Tibial artery (tissue), 4 donors: ENCODE results near the gene NXPH3.

Source experiments
- DNase-seq, 2 donors: peaks; one replicate each; pipeline ENCODE4 v3.0.0-alpha.2; 2019
- H3K27ac ChIP-seq, 2 donors: fragments of 200-600 bp; sonication (generic) in 1 of 2; 1 replicate in 1 of 2; 2 replicates in 1 of 2; pipeline ENCODE4 v1.5.1; 2018 to 2019; ENCODE audit warnings: mild to moderate bottlenecking in 1 of 2
- H3K27me3 ChIP-seq, 2 donors: fragments of 200-600 bp; sonication (generic) in 1 of 2; one replicate each; pipeline versions ENCODE4 v1.5.1 to v1.6.0; 2016 to 2019
- H3K36me3 ChIP-seq, 3 donors: fragments of 200-600 bp; sonication (generic) in 2 of 3; one replicate each; pipeline ENCODE4 v1.5.1; 2016 to 2019; ENCODE audit warnings: mild to moderate bottlenecking in 2 of 3
- H3K4me1 ChIP-seq, 4 donors: fragments of 200-600 bp; sonication (generic) in 2 of 4; 1 replicate in 3 of 4; 2 replicates in 1 of 4; pipeline ENCODE4 v1.5.1; 2016 to 2019
- H3K4me3 ChIP-seq, 2 donors: fragments of 200-600 bp; sonication (generic) in 1 of 2; 1 replicate in 1 of 2; 2 replicates in 1 of 2; pipeline ENCODE4 v1.5.1; 2018 to 2019; ENCODE audit warnings: mild to moderate bottlenecking in 2 of 2
- H3K9me3 ChIP-seq, 3 donors: fragments of 200-600 bp; sonication (generic) in 1 of 3; one replicate each; pipeline ENCODE4 v1.5.1; 2016 to 2019
- intact Hi-C: fragments of 100-400 bp; cut with DNase I; formaldehyde crosslinking; loops from one replicate; pipeline ENCODE4 v1.15.0; 2023; ENCODE audit warnings: low total_unique reads
- TF ChIP-seq, protein P1 (sequence below), 2 experiments: fragments of 200-600 bp in 1 of 2; fragments of 450-650 bp in 1 of 2; IDR thresholded peaks; one replicate each; pipeline ENCODE4 v1.5.1; 2017 to 2019; ENCODE audit warnings: antibody characterized with exemption in 2 of 2, mild to moderate bottlenecking in 1 of 2, moderate library complexity in 1 of 2

Gene NXPH3

DNA sequence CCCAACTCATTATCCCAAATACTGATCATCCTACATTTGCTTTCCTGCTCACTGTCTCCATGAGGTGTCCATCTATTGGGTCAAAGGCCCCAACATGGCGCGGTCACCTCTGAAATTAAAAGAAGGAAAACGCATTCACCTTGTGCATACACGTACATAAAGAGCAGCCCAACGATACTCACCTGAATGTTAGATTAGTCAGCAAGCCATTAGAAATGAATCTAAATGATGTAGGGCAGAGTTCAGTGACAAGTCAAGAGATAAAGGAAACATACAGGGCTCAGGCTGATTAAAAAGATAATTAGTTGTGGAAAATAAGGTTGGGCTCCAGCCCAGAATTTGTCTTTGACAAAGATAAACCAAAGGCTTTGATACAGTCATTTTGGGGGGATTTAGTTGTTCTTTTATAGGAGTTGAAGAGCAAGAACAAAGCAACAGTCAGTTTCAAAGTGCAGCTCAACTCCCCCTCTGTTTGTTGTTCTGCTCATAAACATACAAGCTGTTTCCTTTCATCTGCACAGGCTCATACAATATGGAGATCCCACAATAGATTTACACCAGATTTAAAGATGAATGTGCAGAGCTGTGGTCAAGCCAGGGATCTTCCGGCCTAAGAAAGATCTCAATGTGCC lies 21.1 kb downstream of the NXPH3 start:
- no peaks in the 10 kb centered on the region for H3K27me3 ChIP-seq
- TF ChIP-seq, protein P1, sequence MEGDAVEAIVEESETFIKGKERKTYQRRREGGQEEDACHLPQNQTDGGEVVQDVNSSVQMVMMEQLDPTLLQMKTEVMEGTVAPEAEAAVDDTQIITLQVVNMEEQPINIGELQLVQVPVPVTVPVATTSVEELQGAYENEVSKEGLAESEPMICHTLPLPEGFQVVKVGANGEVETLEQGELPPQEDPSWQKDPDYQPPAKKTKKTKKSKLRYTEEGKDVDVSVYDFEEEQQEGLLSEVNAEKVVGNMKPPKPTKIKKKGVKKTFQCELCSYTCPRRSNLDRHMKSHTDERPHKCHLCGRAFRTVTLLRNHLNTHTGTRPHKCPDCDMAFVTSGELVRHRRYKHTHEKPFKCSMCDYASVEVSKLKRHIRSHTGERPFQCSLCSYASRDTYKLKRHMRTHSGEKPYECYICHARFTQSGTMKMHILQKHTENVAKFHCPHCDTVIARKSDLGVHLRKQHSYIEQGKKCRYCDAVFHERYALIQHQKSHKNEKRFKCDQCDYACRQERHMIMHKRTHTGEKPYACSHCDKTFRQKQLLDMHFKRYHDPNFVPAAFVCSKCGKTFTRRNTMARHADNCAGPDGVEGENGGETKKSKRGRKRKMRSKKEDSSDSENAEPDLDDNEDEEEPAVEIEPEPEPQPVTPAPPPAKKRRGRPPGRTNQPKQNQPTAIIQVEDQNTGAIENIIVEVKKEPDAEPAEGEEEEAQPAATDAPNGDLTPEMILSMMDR (IDR thresholded peaks at IDR 0.05), result no peak
- intact Hi-C loops, result no loop called here
- peaks cover 47 to 82% (median 72%) of the 10 kb centered on the region in 3 donors for H3K36me3 ChIP-seq
- peak overlapping the region in 1 of 2 donors; percentile 57 for H3K27ac ChIP-seq
- DNase-seq, result no peak
- H3K4me3 ChIP-seq, result no peak overlapping the region
- no peaks in the 10 kb centered on the region for H3K9me3 ChIP-seq
- peaks cover 0 to 17% (median 11%) of the 10 kb centered on the region in 4 donors for H3K4me1 ChIP-seq

DNA sequence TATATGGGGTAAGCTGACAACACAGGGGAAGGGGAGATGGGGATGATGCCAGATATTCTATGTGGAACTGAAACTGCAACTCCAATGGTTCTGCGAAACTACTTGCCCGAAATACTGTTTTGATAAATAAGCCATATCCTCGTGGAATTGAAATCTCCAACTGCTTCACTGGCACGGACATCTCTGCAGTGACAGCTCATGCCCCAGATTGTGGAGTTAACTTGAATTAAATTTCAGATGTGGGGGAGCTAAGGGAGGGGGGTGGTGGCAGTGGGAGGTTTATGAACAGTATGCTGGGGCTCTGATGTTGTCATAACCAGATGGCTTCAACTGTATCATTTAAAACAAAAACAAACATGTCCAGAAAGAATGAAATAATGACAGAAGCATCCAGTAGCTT lies 21.8 kb downstream of the NXPH3 start:
- H3K36me3 ChIP-seq, result peaks cover 45 to 81% (median 75%) of the 10 kb centered on the region in 3 donors
- no peak overlapping the region for H3K4me3 ChIP-seq
- peaks cover 0 to 25% (median 14%) of the 10 kb centered on the region in 4 donors for H3K4me1 ChIP-seq
- H3K27me3 ChIP-seq, result no peaks in the 10 kb centered on the region
- DNase-seq, result no peak
- TF ChIP-seq, protein P1 (IDR thresholded peaks at IDR 0.05), result no peak
- intact Hi-C loops, result no loop called here
- H3K27ac ChIP-seq, result peak overlapping the region; percentile 36 to 57
- H3K9me3 ChIP-seq, result no peaks in the 10 kb centered on the region

DNA sequence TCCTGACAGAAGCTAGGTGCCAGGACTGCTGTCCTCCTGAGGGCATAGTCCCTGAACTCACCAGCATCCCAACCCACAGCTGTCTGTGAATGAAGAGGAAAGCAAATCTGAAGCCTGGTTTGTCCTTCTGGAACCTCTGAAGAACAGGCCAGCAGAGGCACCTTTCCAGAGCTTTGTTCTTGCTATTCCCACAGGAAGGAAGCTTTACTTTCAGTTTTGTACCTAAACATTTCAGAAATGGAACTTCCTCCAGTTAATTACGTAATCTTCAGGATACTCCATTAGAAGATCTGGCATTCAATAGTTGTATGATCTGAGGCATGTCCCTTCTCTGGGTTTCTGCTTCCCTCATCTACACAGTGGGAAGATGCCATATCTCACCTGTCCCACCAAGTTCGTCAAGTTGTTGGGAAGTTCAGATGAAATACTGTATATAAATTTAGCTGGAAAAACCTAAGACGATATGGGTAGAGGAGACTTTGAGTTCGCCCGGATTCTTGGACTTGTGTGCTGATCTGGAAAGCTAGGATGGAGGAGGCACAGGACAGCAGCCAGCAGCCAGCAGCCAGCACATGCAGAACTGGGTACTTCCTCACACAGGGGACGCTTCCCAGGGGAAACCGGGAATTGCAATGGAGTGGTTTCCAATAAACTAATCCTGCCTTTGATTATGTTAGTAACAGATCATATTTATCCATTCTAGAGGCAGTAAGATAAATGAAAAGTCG lies 22.4 kb downstream of the NXPH3 start:
- Histone ChIP-seq H3K4me3 (no peak overlapping the region), H3K27ac (peak overlapping the region; percentile 36 to 57), H3K4me1 (peaks cover 0 to 31% (median 20%) of the 10 kb centered on the region in 4 donors), H3K36me3 (peaks cover 39 to 75% (median 70%) of the 10 kb centered on the region in 3 donors), H3K9me3 (no peaks in the 10 kb centered on the region), H3K27me3 (no peaks in the 10 kb centered on the region)
- DNase-seq, result no peak
- intact Hi-C loops, result no loop called here
- TF ChIP-seq, protein P1 (IDR thresholded peaks at IDR 0.05), result no peak

DNA sequence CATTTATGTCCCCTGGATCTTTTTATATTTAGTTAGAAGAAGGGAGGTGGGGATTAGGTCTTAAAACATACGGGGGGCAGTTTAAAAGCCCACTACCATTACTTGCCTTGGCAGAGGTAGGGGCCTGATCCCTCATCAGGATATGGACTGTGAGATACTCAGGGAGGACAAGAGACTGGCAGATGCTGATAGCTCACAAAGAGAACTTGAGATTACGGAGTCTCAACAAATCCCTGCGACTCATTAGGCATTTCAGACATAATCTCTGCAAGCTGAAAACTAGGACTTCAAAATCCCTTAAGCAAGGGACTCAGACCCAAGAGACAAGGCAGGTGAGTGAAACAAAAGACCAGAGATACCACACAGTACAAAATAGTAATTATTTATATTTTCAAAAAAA lies 23.2 kb downstream of the NXPH3 start:
- H3K9me3 ChIP-seq, result no peaks in the 10 kb centered on the region
- intact Hi-C loops, result no loop called here
- H3K27ac ChIP-seq, result peak overlapping the region in 1 of 2 donors; percentile 57
- H3K36me3 ChIP-seq, result peaks cover 31 to 68% (median 65%) of the 10 kb centered on the region in 3 donors
- no peak for DNase-seq
- H3K27me3 ChIP-seq, result no peaks in the 10 kb centered on the region
- H3K4me3 ChIP-seq, result no peak overlapping the region
- H3K4me1 ChIP-seq, result peaks cover 0 to 39% (median 29%) of the 10 kb centered on the region in 4 donors
- TF ChIP-seq, protein P1 (IDR thresholded peaks at IDR 0.05), result no peak

DNA sequence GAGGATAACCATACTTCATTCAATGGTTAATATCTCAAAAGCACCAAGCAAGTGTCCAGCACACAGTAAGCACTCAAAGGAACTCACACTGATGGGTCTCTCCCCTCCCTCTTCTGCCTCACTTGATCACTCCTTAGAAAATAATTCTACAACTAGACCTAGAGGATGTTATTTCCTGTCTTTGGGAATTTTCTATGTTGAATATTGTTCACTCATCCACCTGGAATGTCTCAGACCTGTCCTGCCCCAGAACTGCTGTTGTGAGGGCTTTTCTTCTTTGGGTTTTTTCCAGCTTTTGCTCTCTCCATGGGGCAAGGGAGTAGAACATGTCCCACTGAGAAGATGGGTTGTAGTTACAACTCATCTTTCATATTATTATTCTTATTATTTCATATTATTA lies 25.3 kb downstream of the NXPH3 start:
- intact Hi-C loops, result no loop called here
- no peaks in the 10 kb centered on the region for H3K27me3 ChIP-seq
- no peaks in the 10 kb centered on the region for H3K9me3 ChIP-seq
- peaks cover 37 to 63% (median 63%) of the 10 kb centered on the region in 3 donors for H3K36me3 ChIP-seq
- peaks cover 0 to 53% (median 33%) of the 10 kb centered on the region in 4 donors for H3K4me1 ChIP-seq
- H3K4me3 ChIP-seq, result no peak overlapping the region
- peak overlapping the region in 1 of 2 donors; percentile 57 for H3K27ac ChIP-seq
- no peak for DNase-seq
- TF ChIP-seq, protein P1 (IDR thresholded peaks at IDR 0.05), result no peak
